K562 (cell line): ENCODE measurements around the gene GIT2. TPM values are rescaled to one million over a fixed set of nuclear protein-coding genes. Genes with fewer than 3 reads are reported as not detected.

Source experiments
- ATAC-seq: fragments of 200-7000 bp; cut with Tn5 transposase; 3 replicates; pipeline ENCODE4 v1.9.1; 2020; ENCODE audit warnings: moderate library complexity
- BruUV-seq: library from RNA; stranded (reverse); fragments of 400-500 nt; replicated peaks from 2 replicates; lab custom pipeline; 2021; lab: Mats Ljungman, UMichigan
- CTCF ChIA-PET: fragments of 300-600 bp; formaldehyde crosslinking; extraction: SDS; loops from one replicate; lab custom pipeline; 2021; ENCODE audit warnings: low intra/inter-chr PET ratio; lab: Yijun Ruan, JAX
- POLR2A ChIA-PET: fragments of 300-600, 350-650 bp; sonication (Branson Sonifier 250); formaldehyde crosslinking; extraction: SDS; loops from one replicate; lab custom pipeline; 2021; ENCODE audit warnings: antibody characterized with exemption, inconsistent platforms; lab: Yijun Ruan, JAX
- DNase-seq, 4 experiments: peaks; one replicate each; pipeline versions ENCODE4 v3.0.0 to v3.0.0-alpha.2; 2011 to 2018; ENCODE audit warnings: low spot score in 3 of 4, mixed read lengths in 3 of 4; ENCODE audit errors: extremely low read depth in 1 of 4
- FAIRE-seq: peaks from 2 replicates; lab custom pipeline; 2011; peaks lifted over from hg19 to GRCh38; lab: Jason Lieb, UNC
- H2AFZ ChIP-seq: 2 replicates; pipeline ENCODE4 v1.6.0; 2011; ENCODE audit warnings: low read depth, low read length, control low read depth, inconsistent platforms
- H3K27ac ChIP-seq: fragments of 200-600 bp; 3 replicates; pipeline ENCODE4 v1.8.0; 2011; ENCODE audit warnings: low read depth, mild to moderate bottlenecking, control low read depth, inconsistent platforms, low read length, moderate library complexity, mixed read lengths; ENCODE audit errors: extremely low read depth
- H3K27me3 ChIP-seq, 2 experiments: fragments of 300-600 bp in 1 of 2; 2 replicates in 1 of 2; 3 replicates in 1 of 2; pipeline versions ENCODE4 v1.6.0 to v1.8.0; 2011; ENCODE audit warnings: inconsistent platforms in 2 of 2, low read length in 2 of 2, mild to moderate bottlenecking in 1 of 2, mixed read lengths in 1 of 2, moderate library complexity in 1 of 2; ENCODE audit not compliant: control insufficient read depth in 2 of 2, insufficient read depth in 2 of 2
- H3K36me3 ChIP-seq: fragments of 300-600 bp; 3 replicates; pipeline ENCODE4 v1.8.0; 2011; ENCODE audit warnings: mild to moderate bottlenecking, low read length, inconsistent platforms; ENCODE audit not compliant: control insufficient read depth, insufficient read depth
- H3K4me1 ChIP-seq, 2 experiments: fragments of 200-600 bp in 1 of 2; replicated peaks in 1 of 2; 2 replicates in 1 of 2; 3 replicates in 1 of 2; pipeline versions ENCODE4 v1.5.1 to v1.8.0; 2011; ENCODE audit warnings: inconsistent platforms in 2 of 2, low read length in 2 of 2, mild to moderate bottlenecking in 1 of 2, mixed read lengths in 1 of 2, moderate library complexity in 1 of 2; ENCODE audit not compliant: control insufficient read depth in 2 of 2, insufficient read depth in 2 of 2
- H3K4me2 ChIP-seq: 2 replicates; pipeline ENCODE4 v1.6.1; 2011; ENCODE audit warnings: low read length, control low read depth, inconsistent platforms, mixed read lengths; ENCODE audit not compliant: insufficient read depth
- H3K4me3 ChIP-seq: fragments of 200-600 bp; sonication (generic), shearing (Covaris generic); 2 replicates; pipeline ENCODE4 v1.5.1; 2016; ENCODE audit warnings: control low read depth, inconsistent platforms
- H3K79me2 ChIP-seq: fragments of 200-600 bp; 3 replicates; pipeline ENCODE4 v1.8.0; 2011; ENCODE audit warnings: low read length, inconsistent platforms; ENCODE audit not compliant: control insufficient read depth, insufficient read depth
- H3K9ac ChIP-seq, 2 experiments: 2 replicates each; pipeline versions ENCODE4 v1.6.0 to v1.6.1; 2011; ENCODE audit warnings: low read depth in 2 of 2, low read length in 2 of 2, control low read depth in 1 of 2, inconsistent platforms in 1 of 2, mild to moderate bottlenecking in 1 of 2, mixed read lengths in 1 of 2; ENCODE audit not compliant: insufficient read depth in 1 of 2
- H3K9me1 ChIP-seq: one replicate; pipeline ENCODE4 v1.6.0; 2011; ENCODE audit warnings: inconsistent platforms, mild to moderate bottlenecking, low read length, moderate library complexity; ENCODE audit not compliant: control insufficient read depth, insufficient read depth
- H3K9me3 ChIP-seq: replicated peaks from 2 replicates; pipeline ENCODE4 v1.5.1; 2011; ENCODE audit warnings: low read depth, low read length, inconsistent platforms; ENCODE audit not compliant: control insufficient read depth, insufficient read depth
- H4K20me1 ChIP-seq: replicated peaks from 2 replicates; pipeline ENCODE4 v1.6.1; 2011; ENCODE audit warnings: low read length, inconsistent platforms, mixed read lengths; ENCODE audit not compliant: control insufficient read depth, insufficient read depth
- ARID1B ChIP-seq: fragments of 450-650 bp; IDR thresholded peaks from 2 replicates; pipeline ENCODE4 v1.6.1; 2016; ENCODE audit warnings: antibody characterized with exemption, mild to moderate bottlenecking, inconsistent platforms
- DPF2 ChIP-seq: fragments of 450-650 bp; IDR thresholded peaks from 2 replicates; pipeline ENCODE4 v1.6.1; 2016
- ETV1 ChIP-seq: fragments of 450-650 bp; conservative IDR thresholded peaks from 2 replicates; pipeline ENCODE4 v1.6.1; 2016; ENCODE audit warnings: missing genetic modification characterization, control low read depth, low read depth, missing compliant biosample characterization
- GABPA ChIP-seq: fragments of 200-800 bp; sonication (Bioruptor generic); conservative IDR thresholded peaks from 2 replicates; pipeline ENCODE4 v1.6.1; 2016; ENCODE audit warnings: low read depth, missing genetic modification characterization, missing compliant biosample characterization
- IFI16 ChIP-seq: fragments of 250-450 bp; sonication (Bioruptor Pico); IDR thresholded peaks from 2 replicates; pipeline ENCODE4 v2.1.2; 2022; ENCODE audit warnings: mild to moderate bottlenecking, inconsistent platforms
- POLR3A ChIP-seq: IDR thresholded peaks from 2 replicates; pipeline ENCODE4 v1.6.1; 2011; ENCODE audit warnings: borderline replicate concordance, mild to moderate bottlenecking, moderate library complexity; ENCODE audit not compliant: insufficient read length, insufficient read depth; ENCODE audit errors: extremely low read depth
- SMARCA4 ChIP-seq: fragments of 450-650 bp; IDR thresholded peaks from 2 replicates; pipeline ENCODE4 v1.6.1; 2016
- SMARCE1 ChIP-seq: fragments of 450-650 bp; IDR thresholded peaks from 2 replicates; pipeline ENCODE4 v1.7.1; 2016; ENCODE audit warnings: mild to moderate bottlenecking
- SOX6 ChIP-seq: fragments of 450-650 bp; IDR thresholded peaks from 2 replicates; pipeline ENCODE4 v1.6.1; 2014; ENCODE audit warnings: mild to moderate bottlenecking
- SPI1 ChIP-seq: IDR thresholded peaks from 2 replicates; pipeline ENCODE4 v1.6.1; 2011; ENCODE audit warnings: low read depth, low read length, control low read depth, borderline replicate concordance
- TEAD4 ChIP-seq, 2 experiments: sonication (generic) in 1 of 2; formaldehyde crosslinking in 1 of 2; IDR thresholded peaks; 2 replicates each; pipeline versions ENCODE4 v1.6.1 to v1.8.0; 2012 to 2022; ENCODE audit warnings: borderline replicate concordance in 1 of 2, inconsistent platforms in 1 of 2, low read length in 1 of 2, mild to moderate bottlenecking in 1 of 2, missing genetic modification reagents in 1 of 2
- ZBTB1 ChIP-seq: sonication (generic); formaldehyde crosslinking; IDR thresholded peaks from 2 replicates; pipeline ENCODE4 v1.8.1; 2023; ENCODE audit warnings: missing genetic modification reagents, low read depth, mild to moderate bottlenecking, borderline replicate concordance
- WGBS: fragments of 100-300 bp; shearing (Covaris generic); methylation state at CpG from one replicate; pipeline ENCODE4 v1.1.6; 2016; ENCODE audit warnings: low coverage, mixed read lengths; ENCODE audit not compliant: insufficient coverage; ENCODE audit errors: missing lambda C conversion rate; 5-methylcytosine and 5-hydroxymethylcytosine counted together
- in situ Hi-C: fragments of 300-500 bp; cut with MboI; formaldehyde crosslinking; loops from 4 replicates; pipeline ENCODE4 v1.15.0; 2018; ENCODE audit warnings: inconsistent platforms, mixed read lengths
- intact Hi-C: fragments of 100-400 bp; cut with micrococcal nuclease; formaldehyde crosslinking; loops from 2 replicates; pipeline ENCODE4 v1.14.2; 2022
- polyA plus RNA-seq, 8 experiments: library from polyadenylated mRNA; depleted of rRNA in 4 of 8; stranded (reverse) in 5 of 8; unstranded in 3 of 8; fragments of >200 nt; fragmentation: Nextera tagmentation in 2 of 8; fragmentation: Illumina TruSeq in 1 of 8; extraction: Ambion mirVana in 2 of 8; extraction: Trizol in 1 of 8; gene quantifications; 2 replicates each; pipeline versions ENCODE4 v1.2.1 to v1.2.3, GENCODE V29; 2011 to 2014; ENCODE audit warnings: inconsistent platforms in 1 of 8, missing spikeins in 1 of 8
- total RNA-seq, 7 experiments: library from RNA; depleted of rRNA in 6 of 7; stranded (reverse); fragments of >200 nt in 6 of 7; fragmentation: Illumina TruSeq in 2 of 7; extraction: Trizol in 2 of 7; gene quantifications; 2 replicates each; pipeline versions ENCODE4 v1.2.1 to v1.2.3, GENCODE V29; 2011 to 2021; ENCODE audit warnings: low replicate concordance in 1 of 7
- TF ChIP-seq, protein P1 (sequence below): sonication (generic); formaldehyde crosslinking; IDR thresholded peaks from 2 replicates; pipeline ENCODE4 v1.8.1; 2023; ENCODE audit warnings: missing genetic modification reagents, mild to moderate bottlenecking, borderline replicate concordance

The GIT2 gene
- total and polyA plus RNA-seq, 9 of the 15 experiments (the other 6 are each of a cell fraction or from before 2014, with no cell fraction given) = 4.0 to 30.4 (median 23.5) TPM

GRCh38 chr12:109994401-109995175 lies 1.6 kb downstream of the GIT2 start:
- POLR2A ChIA-PET = interaction anchor here (0.6 to 1.4 kb wide), 3 partner anchors 10 to 28 kb away, joined by 3 to 4 read pairs (median 4); no protein-coding TSS in a partner anchor
- H3K9me3 ChIP-seq = no peaks in the 10 kb centered on the region
- H3K4me2 ChIP-seq = peak overlapping the region; percentile 89
- peak overlapping the region in 1 of 2 experiments; percentile 77; a peak in 2 of 4 replicates for H3K9ac ChIP-seq
- H3K27ac ChIP-seq = peak overlapping the region; percentile 81; the same call in 1 of the 3 replicates
- H3K9me1 ChIP-seq = no peaks in the 10 kb centered on the region
- CTCF ChIA-PET = no interaction called here
- in situ Hi-C loops = no loop called here
- BruUV-seq = TSS peak; percentile 39
- no peak for ATAC-seq
- H4K20me1 ChIP-seq = no peaks in the 10 kb centered on the region
- peak; percentile 35 for FAIRE-seq
- no peak for DNase-seq
- H3K36me3 ChIP-seq = peaks cover 19% of the 10 kb centered on the region; the same call in 1 of the 3 replicates
- intact Hi-C loops = no loop called here
- H3K79me2 ChIP-seq = peaks cover 40% of the 10 kb centered on the region
- WGBS = 4% methylated on average over 6 of the region's 6 CpGs
- peak overlapping the region; percentile 20; the same call in 1 of the 2 replicates for H2AFZ ChIP-seq
- no peaks in the 10 kb centered on the region for H3K27me3 ChIP-seq
- peaks cover 13 to 26% of the 10 kb centered on the region in 2 experiments for H3K4me1 ChIP-seq
- peak overlapping the region; percentile 84 for H3K4me3 ChIP-seq
- TF ChIP-seq ETV1 (peak; percentile 73), DPF2 (0 out of 2 replicates have a peak, but pooled peaks have one; percentile 21), SOX6 (peak; percentile 19; the same call in 1 of the 2 replicates), ZBTB1 (no peak), TEAD4 (IDR thresholded peaks at IDR 0.05; ENCODE audit: low read length) (0 out of 2 replicates have a peak, but pooled peaks have one; percentile 23), TEAD4 (CRISPR knock-in tag; IDR thresholded peaks at IDR 0.05; ENCODE audit: borderline replicate concordance) (no peak), ARID1B (peak; percentile 38; the same call in 1 of the 2 replicates), GABPA (peak; percentile 54), POLR3A (no peak), SMARCA4 (peak; percentile 20; the same call in 1 of the 2 replicates), IFI16 (CRISPR knock-in tag) (no peak), SPI1 (peak; percentile 72), SMARCE1 (peak; percentile 23; the same call in 1 of the 2 replicates)
- TF ChIP-seq, protein P1, sequence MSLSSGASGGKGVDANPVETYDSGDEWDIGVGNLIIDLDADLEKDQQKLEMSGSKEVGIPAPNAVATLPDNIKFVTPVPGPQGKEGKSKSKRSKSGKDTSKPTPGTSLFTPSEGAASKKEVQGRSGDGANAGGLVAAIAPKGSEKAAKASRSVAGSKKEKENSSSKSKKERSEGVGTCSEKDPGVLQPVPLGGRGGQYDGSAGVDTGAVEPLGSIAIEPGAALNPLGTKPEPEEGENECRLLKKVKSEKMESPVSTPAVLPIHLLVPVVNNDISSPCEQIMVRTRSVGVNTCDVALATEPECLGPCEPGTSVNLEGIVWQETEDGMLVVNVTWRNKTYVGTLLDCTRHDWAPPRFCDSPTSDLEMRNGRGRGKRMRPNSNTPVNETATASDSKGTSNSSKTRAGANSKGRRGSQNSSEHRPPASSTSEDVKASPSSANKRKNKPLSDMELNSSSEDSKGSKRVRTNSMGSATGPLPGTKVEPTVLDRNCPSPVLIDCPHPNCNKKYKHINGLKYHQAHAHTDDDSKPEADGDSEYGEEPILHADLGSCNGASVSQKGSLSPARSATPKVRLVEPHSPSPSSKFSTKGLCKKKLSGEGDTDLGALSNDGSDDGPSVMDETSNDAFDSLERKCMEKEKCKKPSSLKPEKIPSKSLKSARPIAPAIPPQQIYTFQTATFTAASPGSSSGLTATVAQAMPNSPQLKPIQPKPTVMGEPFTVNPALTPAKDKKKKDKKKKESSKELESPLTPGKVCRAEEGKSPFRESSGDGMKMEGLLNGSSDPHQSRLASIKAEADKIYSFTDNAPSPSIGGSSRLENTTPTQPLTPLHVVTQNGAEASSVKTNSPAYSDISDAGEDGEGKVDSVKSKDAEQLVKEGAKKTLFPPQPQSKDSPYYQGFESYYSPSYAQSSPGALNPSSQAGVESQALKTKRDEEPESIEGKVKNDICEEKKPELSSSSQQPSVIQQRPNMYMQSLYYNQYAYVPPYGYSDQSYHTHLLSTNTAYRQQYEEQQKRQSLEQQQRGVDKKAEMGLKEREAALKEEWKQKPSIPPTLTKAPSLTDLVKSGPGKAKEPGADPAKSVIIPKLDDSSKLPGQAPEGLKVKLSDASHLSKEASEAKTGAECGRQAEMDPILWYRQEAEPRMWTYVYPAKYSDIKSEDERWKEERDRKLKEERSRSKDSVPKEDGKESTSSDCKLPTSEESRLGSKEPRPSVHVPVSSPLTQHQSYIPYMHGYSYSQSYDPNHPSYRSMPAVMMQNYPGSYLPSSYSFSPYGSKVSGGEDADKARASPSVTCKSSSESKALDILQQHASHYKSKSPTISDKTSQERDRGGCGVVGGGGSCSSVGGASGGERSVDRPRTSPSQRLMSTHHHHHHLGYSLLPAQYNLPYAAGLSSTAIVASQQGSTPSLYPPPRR = no peak
